Measurements from ENCODE around the gene SUPT20H. TPM values are rescaled to one million over a fixed set of nuclear protein-coding genes. Genes with fewer than 3 reads are reported as not detected.

Gene SUPT20H
- total RNA-seq: 21.1 and 24.9 TPM in 2 replicates

GRCh38 chr13:37058910-37059847 is at the start of gene SUPT20H:
TSS of gene SUPT20H (minus strand) at chr13:37059688. CDS start at chr13:37051490, 8,198 bp downstream.

GRCh38 chr13:37105251-37105714 is 45.8 kb upstream of the SUPT20H start, which contains the start of gene CSNK1A1L:
TSS of gene CSNK1A1L (minus strand) at chr13:37105664. CDS start at chr13:37105256, 408 bp downstream.

GRCh38 chr13:36999054-36999714 is 60.3 kb downstream of the SUPT20H start, which contains the start of gene ALG5:
TSS of gene ALG5 (minus strand) at chr13:36999340. CDS start at chr13:36999300, 40 bp downstream.

Other genes with a start within 250 kb of the SUPT20H start
- 1.3 and 1.5 TPM in 2 replicates for gene RFXAP, start 240.5 kb downstream of the SUPT20H start, total RNA-seq
- gene SMAD9, start 139.4 kb downstream of the SUPT20H start, total RNA-seq: 7.1 and 7.8 TPM in 2 replicates
- gene ALG5, start 60.3 kb downstream of the SUPT20H start, total RNA-seq: 28.6 and 39.7 TPM in 2 replicates
- gene EXOSC8, start 58.9 kb downstream of the SUPT20H start, total RNA-seq: 11.5 and 15.9 TPM in 2 replicates
- not detected in 2 replicates for gene CSNK1A1L, start 46.0 kb upstream of the SUPT20H start, total RNA-seq

Data from cardiac ventricle fibroblast (primary cell).